T1000 (cell line): Measurements from ENCODE around the gene FGF18.
A peak's percentile ranks its signal among the peaks of the same experiment; 100 is the strongest.

Experiments
- DNase-seq: peaks from one replicate; lab custom pipeline; 2025; ENCODE audit warnings: mixed read lengths; lab: John Stamatoyannopoulos, UW

FGF18 gene

GRCh38 chr5:171441246-171441791 lies 21.9 kb downstream of the FGF18 start:
- no peak for DNase-seq

DNA sequence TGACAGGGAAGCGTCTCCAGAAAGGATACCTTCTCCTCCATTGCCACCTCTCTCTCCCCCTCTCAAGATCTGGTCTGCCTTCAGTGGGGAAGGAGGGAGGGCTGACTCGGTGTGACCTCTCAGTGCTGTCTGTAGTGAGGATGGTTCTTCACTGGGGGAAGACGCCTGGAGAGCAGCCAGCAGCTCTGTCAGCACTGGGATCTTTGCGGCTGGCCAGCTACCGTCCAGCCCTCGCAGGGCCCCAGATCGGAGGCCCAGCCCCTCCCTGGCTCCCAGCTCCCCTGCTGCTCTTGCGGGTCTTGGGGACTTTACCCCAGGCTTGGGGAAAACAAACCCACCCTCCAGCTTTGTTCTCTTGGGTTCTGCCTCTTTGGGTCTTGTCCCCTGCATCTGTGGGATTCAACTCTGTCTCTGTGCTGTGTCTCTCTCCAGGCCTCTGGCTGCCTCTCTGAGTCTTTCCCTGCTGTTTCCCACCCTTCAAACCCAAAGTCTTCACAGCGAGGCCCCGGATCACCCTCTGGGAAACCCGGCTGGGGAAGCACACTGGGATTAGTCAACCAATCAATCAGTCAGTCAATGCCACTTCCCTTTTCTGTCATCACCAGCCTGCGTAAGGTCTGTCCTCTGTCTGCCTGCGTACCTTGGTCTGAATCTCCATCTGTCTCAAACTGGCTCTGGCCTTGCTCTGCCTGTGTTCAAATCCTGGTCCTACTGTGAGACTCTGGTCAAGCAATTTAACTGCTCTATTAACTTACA lies 23.0 kb downstream of the FGF18 start:
- no peak for DNase-seq

DNA sequence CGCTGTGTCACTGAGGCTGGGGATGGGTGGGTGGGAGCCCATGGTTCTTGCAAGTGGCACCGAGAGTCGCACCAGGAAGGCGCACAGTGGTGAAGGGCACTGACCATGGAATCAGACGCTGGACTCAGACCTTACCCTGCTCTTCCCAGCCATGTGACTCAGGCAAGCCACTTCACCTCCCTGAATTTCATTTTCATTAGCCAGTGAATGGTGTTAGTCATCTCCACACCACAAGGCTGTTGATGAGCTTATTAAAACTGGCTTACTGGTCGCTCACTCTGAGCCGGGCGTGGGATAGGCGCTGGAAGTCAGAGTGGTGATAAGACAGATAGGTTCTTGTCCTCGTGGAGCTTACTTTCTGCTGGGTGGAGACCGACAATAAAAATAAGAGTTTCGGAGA lies 25.1 kb downstream of the FGF18 start:
- no peak for DNase-seq

DNA sequence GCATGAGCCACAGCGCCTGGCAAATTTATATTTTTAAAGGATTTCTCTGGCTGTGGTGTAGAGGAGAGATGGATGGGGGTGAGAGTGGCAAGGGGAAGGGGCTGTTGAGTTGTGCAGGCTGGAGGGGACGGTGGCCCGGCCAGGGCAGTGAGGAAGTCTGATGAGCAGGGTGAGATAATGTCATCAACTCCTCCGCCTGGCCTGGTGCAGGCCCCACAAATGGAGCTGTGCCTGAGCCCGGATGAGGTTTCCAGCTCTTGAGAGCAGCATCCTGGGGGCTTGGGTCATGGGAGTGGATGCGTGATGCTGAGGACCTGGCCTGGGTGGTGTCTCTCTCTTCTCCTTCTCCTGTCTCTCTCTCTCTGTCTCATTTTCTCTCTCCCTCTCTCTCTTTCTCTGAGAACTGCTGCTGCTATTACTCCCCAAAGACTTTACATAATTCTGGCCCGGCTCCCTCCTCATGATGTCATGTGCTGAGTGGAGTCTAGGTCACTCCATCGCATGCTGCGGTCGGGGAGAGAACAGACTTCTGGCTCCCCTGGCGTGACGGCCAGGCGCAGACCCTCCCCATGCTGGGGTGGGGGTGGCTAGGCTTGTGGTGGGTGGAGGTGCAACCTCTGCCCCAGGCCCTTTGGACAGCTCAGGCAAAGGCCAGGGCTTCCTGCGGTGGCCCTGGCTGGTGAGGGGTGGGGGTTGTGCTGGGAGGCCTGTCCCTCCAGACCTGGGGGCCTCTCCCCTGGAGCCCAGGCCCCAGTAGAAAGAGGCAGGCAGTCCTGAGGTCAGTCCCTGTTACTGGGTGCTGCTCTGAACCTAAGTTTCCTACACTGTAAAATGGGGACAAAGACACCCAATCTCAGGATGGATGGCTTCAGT lies 26.4 kb downstream of the FGF18 start:
- DNase-seq = no peak

- no peak for DNase-seq
Observed at GRCh38 chr5:171447226-171447625, 27.8 kb downstream of the FGF18 start.

- DNase-seq = no peak
Observed at GRCh38 chr5:171449426-171449825, 30.0 kb downstream of the FGF18 start.

GRCh38 chr5:171450423-171451331 lies 31.2 kb downstream of the FGF18 start:
- DNase-seq = peak; percentile 61

DNA sequence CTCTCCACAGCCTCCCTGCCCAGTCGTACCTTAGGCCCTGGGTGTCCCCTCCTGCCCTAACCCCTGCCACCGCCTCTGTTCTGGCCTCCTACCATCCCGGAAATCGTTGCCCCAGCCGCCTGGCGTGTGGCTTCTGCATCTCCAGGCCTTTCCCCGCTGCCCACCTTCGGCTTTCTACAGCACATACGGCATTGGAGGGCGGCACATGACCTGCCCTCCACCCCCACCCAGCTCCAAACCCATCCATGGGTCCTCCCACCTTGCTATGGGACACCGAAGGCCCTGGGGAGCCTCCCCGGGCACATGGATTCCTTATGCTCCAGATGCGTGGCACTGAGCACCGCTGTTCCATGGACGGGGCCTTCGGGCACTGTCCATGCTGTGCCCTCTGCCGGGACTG lies 32.0 kb downstream of the FGF18 start:
- DNase-seq = no peak

- DNase-seq = no peak
Observed at GRCh38 chr5:171453056-171453725, 33.7 kb downstream of the FGF18 start.

DNA sequence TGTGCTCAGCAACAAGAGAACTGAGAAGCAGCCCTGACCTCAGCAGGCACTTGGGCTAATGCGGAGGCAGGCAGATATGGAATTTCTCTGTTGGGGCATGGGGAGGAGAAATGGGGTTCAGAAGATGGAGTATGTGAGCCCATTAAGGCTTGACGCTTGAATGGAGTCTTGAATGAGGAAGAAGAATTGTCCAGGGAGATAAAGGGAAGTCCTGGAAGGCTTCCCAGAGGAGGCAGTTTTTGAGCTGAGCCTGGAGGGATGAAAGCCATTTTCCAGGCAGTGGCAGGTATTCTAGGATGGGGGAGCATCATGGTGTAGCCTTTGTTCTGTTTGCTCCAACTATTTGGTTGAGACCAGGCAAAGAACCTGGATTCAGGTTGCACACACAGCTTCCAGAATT lies 34.5 kb downstream of the FGF18 start:
- DNase-seq = no peak

DNA sequence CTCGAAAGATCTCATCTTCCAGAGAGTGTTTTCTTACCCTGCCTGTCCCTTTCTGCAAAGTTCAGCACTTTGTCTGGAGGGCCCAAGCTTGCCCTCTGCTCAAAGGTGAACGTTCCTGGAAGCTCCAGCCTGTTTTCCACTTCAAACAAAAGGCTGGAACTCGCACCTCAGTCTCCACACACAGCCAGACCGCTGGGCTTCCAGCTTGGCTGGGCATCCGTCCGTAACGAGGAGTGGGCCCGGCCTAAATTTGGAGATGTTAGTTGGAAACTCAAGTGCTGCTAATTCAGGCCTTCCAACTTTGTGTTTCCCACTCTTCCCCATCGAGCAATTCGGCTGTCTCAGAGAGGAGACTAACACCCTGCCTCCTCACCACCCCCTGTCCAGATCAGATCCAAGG lies 35.1 kb downstream of the FGF18 start:
- no peak for DNase-seq

DNA sequence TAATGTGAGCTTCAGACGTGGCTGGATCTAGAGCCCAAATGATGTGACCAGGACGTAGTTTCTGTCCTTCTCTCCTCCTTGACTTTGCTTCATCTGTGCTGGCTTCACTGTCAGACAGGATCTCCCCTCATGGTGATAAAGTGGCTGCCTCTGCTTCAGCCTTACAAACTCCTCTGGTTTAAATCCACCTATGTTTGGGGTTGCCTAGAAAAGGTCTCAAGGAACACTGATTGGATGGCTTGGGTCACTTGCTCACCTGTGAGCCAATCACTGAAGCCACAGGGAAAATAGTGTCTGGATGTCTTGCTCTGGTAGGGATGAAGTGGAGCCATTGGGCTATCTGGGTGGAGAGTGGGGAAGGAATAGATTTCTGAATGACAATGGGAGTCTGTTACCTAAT lies 36.1 kb downstream of the FGF18 start:
- no peak for DNase-seq

- no peak for DNase-seq
Observed at GRCh38 chr5:171457208-171457981, 37.9 kb downstream of the FGF18 start.

DNA sequence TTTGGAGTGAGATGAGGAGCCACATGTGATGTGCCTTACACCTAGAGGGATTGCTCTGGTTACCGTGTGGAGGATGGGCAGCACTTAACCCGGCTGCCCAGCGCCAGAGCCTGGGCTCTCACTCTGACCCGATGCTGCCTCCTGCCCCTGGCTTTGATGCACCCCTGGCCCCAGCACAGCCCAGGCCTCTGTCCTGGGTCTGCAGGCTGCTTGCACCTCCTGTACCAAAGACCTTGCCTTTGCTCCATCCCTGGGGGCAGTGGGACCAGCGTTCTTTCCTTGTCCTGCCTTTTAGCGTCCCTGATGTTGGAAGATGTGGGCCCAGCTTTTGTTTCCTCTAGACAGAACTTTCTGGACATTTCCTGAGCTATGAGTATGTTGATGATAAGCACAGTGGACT lies 40.4 kb downstream of the FGF18 start:
- DNase-seq = no peak

- no peak for DNase-seq
Observed at GRCh38 chr5:171462136-171462927, 42.9 kb downstream of the FGF18 start.

- no peak for DNase-seq
Observed at GRCh38 chr5:171462928-171463861, 43.7 kb downstream of the FGF18 start.

GRCh38 chr5:171463862-171464229 lies 44.4 kb downstream of the FGF18 start:
- DNase-seq = no peak

- DNase-seq = no peak
Observed at GRCh38 chr5:171464829-171465228, 45.4 kb downstream of the FGF18 start.

DNA sequence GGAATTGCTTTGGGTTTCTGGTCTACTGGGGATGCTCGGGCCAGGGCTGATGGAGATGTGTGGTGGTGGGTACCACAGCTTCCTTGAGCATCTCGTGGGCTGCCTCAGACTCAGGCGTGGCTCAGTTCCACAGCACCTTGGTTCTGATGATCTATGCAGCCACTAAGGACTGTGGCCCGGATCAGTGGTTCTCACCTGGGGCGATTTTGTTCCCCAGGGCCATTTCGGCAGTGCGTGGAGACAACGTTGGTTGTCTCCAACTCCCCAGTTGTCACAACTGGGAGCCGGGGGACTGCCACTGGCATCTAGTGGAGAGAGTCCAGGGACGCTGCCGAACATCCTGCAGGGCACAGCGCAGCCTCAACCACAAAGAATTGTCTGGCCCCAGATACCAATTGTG lies 47.7 kb downstream of the FGF18 start:
- DNase-seq = no peak
